SK-N-SH (cell line): ENCODE measurements around the gene GAB2. TPM values are rescaled to one million over a fixed set of nuclear protein-coding genes. Genes with fewer than 3 reads are reported as not detected.

Experiments used
- CTCF ChIA-PET: fragments of 300-600, 350-600 bp; formaldehyde crosslinking; extraction: SDS; loops from one replicate; lab custom pipeline; 2021; lab: Yijun Ruan, JAX
- POLR2A ChIA-PET: fragments of 350-600 bp; sonication (Branson Sonifier 250); formaldehyde crosslinking; extraction: SDS; loops from one replicate; lab custom pipeline; 2020; ENCODE audit warnings: antibody characterized with exemption, inconsistent platforms; lab: Yijun Ruan, JAX
- DNase-seq: peaks from one replicate; pipeline ENCODE4 v3.0.0; 2012
- H2AFZ ChIP-seq: fragments of 200-600 bp; sonication (generic); 2 replicates; pipeline ENCODE4 v1.8.1; 2016; ENCODE audit warnings: antibody characterized with exemption, mild to moderate bottlenecking, low read depth
- H3F3A ChIP-seq: fragments of 200-600 bp; sonication (generic); replicated peaks from 2 replicates; pipeline ENCODE3; 2016; ENCODE audit warnings: antibody characterized with exemption, mild to moderate bottlenecking; ENCODE audit not compliant: insufficient read depth
- H3K27ac ChIP-seq, 2 experiments: fragments of 200-500 bp in 1 of 2; fragments of 200-600 bp in 1 of 2; sonication (Bioruptor generic) in 1 of 2; sonication (generic), shearing (Covaris generic) in 1 of 2; 2 replicates each; pipeline versions ENCODE4 v1.5.1 to v1.6.1; 2014 to 2016; ENCODE audit warnings: low read depth in 2 of 2, inconsistent platforms in 1 of 2, low read length in 1 of 2, mild to moderate bottlenecking in 1 of 2, mixed read lengths in 1 of 2
- H3K27me3 ChIP-seq: fragments of 200-600 bp; sonication (generic), shearing (Covaris generic); 2 replicates; pipeline ENCODE4 v1.6.1; 2016; ENCODE audit warnings: mixed run types; ENCODE audit not compliant: insufficient read depth
- H3K36me3 ChIP-seq, 2 experiments: fragments of 200-500 bp in 1 of 2; fragments of 200-600 bp in 1 of 2; sonication (Bioruptor generic) in 1 of 2; sonication (generic) in 1 of 2; replicated peaks in 1 of 2; 2 replicates each; pipeline versions ENCODE3 to v1.5.1; 2014 to 2016; ENCODE audit warnings: low read length in 1 of 2, mild to moderate bottlenecking in 1 of 2; ENCODE audit not compliant: insufficient read depth in 2 of 2, control insufficient read depth in 1 of 2
- H3K4me1 ChIP-seq, 2 experiments: fragments of 200-500 bp in 1 of 2; fragments of 200-600 bp in 1 of 2; sonication (Bioruptor generic) in 1 of 2; sonication (generic), shearing (Covaris generic) in 1 of 2; 2 replicates each; pipeline versions ENCODE4 v1.5.1 to v1.6.1; 2014 to 2016; ENCODE audit warnings: low read depth in 1 of 2, low read length in 1 of 2, mixed run types in 1 of 2; ENCODE audit not compliant: insufficient read depth in 2 of 2, control insufficient read depth in 1 of 2
- H3K4me2 ChIP-seq: fragments of 200-600 bp; sonication (generic), shearing (Covaris generic); 2 replicates; pipeline ENCODE4 v1.6.1; 2017; ENCODE audit warnings: mixed run types
- H3K4me3 ChIP-seq, 2 experiments: fragments of 200-500 bp in 1 of 2; fragments of 200-600 bp in 1 of 2; sonication (Bioruptor generic) in 1 of 2; sonication (generic), shearing (Covaris generic) in 1 of 2; 2 replicates each; pipeline versions ENCODE4 v1.5.1 to v1.8.1; 2014 to 2016; ENCODE audit warnings: low read depth in 2 of 2, inconsistent platforms in 1 of 2, low read length in 1 of 2, mild to moderate bottlenecking in 1 of 2, mixed read lengths in 1 of 2, moderate library complexity in 1 of 2
- H3K79me2 ChIP-seq: fragments of 200-600 bp; sonication (generic); 2 replicates; pipeline ENCODE4 v1.8.1; 2017; ENCODE audit warnings: mild to moderate bottlenecking; ENCODE audit not compliant: insufficient read depth
- H3K9ac ChIP-seq: fragments of 200-600 bp; sonication (generic); 2 replicates; pipeline ENCODE4 v1.6.1; 2017; ENCODE audit warnings: mixed run types
- H3K9me2 ChIP-seq: fragments of 200-600 bp; sonication (generic); 2 replicates; pipeline ENCODE4 v1.6.1; 2017; ENCODE audit warnings: mixed run types
- H3K9me3 ChIP-seq: fragments of 200-600 bp; sonication (generic); 2 replicates; pipeline ENCODE4 v1.6.1; 2017; ENCODE audit warnings: mixed run types, mild to moderate bottlenecking, moderate library complexity
- H4K20me1 ChIP-seq: fragments of 200-600 bp; sonication (generic); 2 replicates; pipeline ENCODE4 v1.6.1; 2017; ENCODE audit warnings: mild to moderate bottlenecking, mixed run types; ENCODE audit not compliant: insufficient read depth
- ELF1 ChIP-seq: IDR thresholded peaks from 2 replicates; pipeline ENCODE4 v1.4.0; 2012
- FOSL2 ChIP-seq: IDR thresholded peaks from 2 replicates; pipeline ENCODE4 v1.4.0; 2012; ENCODE audit warnings: low read depth, mild to moderate bottlenecking, moderate library complexity, borderline replicate concordance
- GABPA ChIP-seq: IDR thresholded peaks from 2 replicates; pipeline ENCODE4 v1.4.0; 2012; ENCODE audit warnings: low read depth, mild to moderate bottlenecking
- MXI1 ChIP-seq: IDR thresholded peaks from 2 replicates; pipeline ENCODE4 v1.6.1; 2012; ENCODE audit warnings: mild to moderate bottlenecking, low read depth, low read length, improper control_type of control experiment
- NRF1 ChIP-seq: IDR thresholded peaks from 2 replicates; pipeline ENCODE4 v1.6.1; 2012; ENCODE audit warnings: low read depth, mild to moderate bottlenecking, low read length
- POLR2AphosphoS5 ChIP-seq: IDR thresholded peaks from 2 replicates; pipeline ENCODE4 v1.6.1; 2012; ENCODE audit warnings: low read depth, low read length
- RAD21 ChIP-seq: IDR thresholded peaks from 2 replicates; pipeline ENCODE4 v1.6.1; 2012; ENCODE audit warnings: mild to moderate bottlenecking, low read length
- RCOR1 ChIP-seq: fragments of 150-350 bp; IDR thresholded peaks from 2 replicates; pipeline ENCODE4 v1.6.1; 2017; ENCODE audit warnings: antibody characterized with exemption, low read length
- RFX5 ChIP-seq: IDR thresholded peaks from 2 replicates; pipeline ENCODE4 v1.6.1; 2012; ENCODE audit warnings: mild to moderate bottlenecking, improper control_type of control experiment, low read length
- RXRA ChIP-seq: IDR thresholded peaks from 2 replicates; pipeline ENCODE4 v1.4.0; 2012; ENCODE audit warnings: low read depth, mild to moderate bottlenecking, borderline replicate concordance
- SMC3 ChIP-seq: IDR thresholded peaks from 2 replicates; pipeline ENCODE4 v1.6.1; 2012; ENCODE audit warnings: low read depth, low read length, improper control_type of control experiment
- TEAD4 ChIP-seq: IDR thresholded peaks from 2 replicates; pipeline ENCODE4 v1.4.0; 2012; ENCODE audit warnings: mild to moderate bottlenecking, borderline replicate concordance; ENCODE audit not compliant: insufficient read depth
- YY1 ChIP-seq: IDR thresholded peaks from 2 replicates; pipeline ENCODE4 v1.4.0; 2012; ENCODE audit warnings: low read depth, mild to moderate bottlenecking
- WGBS: methylation state at CpG from one replicate; pipeline ENCODE4 v1.1.6; 2017; ENCODE audit warnings: low lambda C conversion rate; 5-methylcytosine and 5-hydroxymethylcytosine counted together
- polyA plus RNA-seq, 3 experiments: library from polyadenylated mRNA; depleted of rRNA; stranded (reverse); fragments of >200 nt; gene quantifications; 2 replicates each; pipeline ENCODE4 v1.2.3, GENCODE V29; 2012
- TF ChIP-seq, protein P1 (sequence below): IDR thresholded peaks from 2 replicates; pipeline ENCODE4 v1.4.0; 2012; ENCODE audit warnings: low read depth, borderline replicate concordance
- TF ChIP-seq, protein P2 (sequence below): fragments of 200-600 bp; sonication (generic); IDR thresholded peaks from 2 replicates; pipeline ENCODE4 v1.6.1; 2017; ENCODE audit warnings: antibody characterized with exemption, mild to moderate bottlenecking, moderate library complexity
- TF ChIP-seq, protein P3 (sequence below): IDR thresholded peaks from 2 replicates; pipeline ENCODE4 v1.6.1; 2012; ENCODE audit warnings: mild to moderate bottlenecking, low read depth, low read length, moderate library complexity

The GAB2 gene
- polyA plus RNA-seq, 1 of the 3 experiments (the other 2 are of a cell fraction), result 5.6 TPM

DNA sequence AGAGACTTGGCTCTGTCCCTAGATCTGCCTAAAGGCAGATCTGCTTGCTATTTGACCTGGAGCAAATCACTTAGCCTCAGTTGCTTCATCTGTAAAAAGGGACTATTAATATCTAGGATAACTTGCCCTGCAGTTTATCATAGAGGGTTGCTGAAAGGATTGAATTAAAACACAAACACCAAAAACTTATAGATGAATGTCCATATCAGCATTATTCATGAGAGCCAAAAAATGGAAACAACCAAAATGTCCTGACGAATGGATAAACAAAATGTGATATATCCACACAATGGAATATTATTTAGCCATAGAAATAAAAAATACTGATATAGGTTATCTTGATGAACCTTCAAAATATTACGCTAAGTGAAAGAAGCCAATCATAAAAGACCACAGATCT lies 161.7 kb downstream of the GAB2 start (continued):
- no peak for TF ChIP-seq RCOR1
- TF ChIP-seq ELF1, result no peak
- TF ChIP-seq, all 33 proteins: peak for 0

DNA sequence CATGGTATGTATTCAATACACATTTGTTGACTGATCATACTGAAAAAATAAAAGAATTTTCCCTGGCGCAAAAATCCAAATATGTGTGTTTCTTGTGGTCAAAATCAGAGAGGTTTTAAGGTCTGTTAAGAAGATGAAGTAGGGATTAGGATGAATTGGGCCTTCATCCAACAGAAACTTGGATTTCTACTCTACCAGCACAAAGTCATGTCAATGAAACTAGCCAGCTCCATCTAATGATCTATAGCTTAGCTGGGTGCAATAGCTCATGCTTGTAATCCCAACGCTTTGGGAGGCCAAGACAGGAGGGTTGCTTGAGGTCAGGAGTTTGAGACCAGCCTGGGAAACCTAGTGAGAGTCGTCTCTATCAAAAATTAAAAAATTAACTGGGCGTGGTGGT lies 163.4 kb downstream of the GAB2 start:
- Histone ChIP-seq H3K9me3 (no peaks in the 10 kb centered on the region), H2AFZ (no peak overlapping the region), H3K36me3 (peaks cover 5 to 7% of the 10 kb centered on the region in 2 experiments), H3K9ac (no peak overlapping the region), H3F3A (no peaks in the 10 kb centered on the region), H3K4me2 (no peak overlapping the region), H3K27ac (no peak overlapping the region), H3K27me3 (no peaks in the 10 kb centered on the region), H3K4me3 (no peak overlapping the region), H3K4me1 (peaks cover 11 to 15% of the 10 kb centered on the region in 2 experiments; a peak in 2 of 4 replicates), H3K9me2 (no peaks in the 10 kb centered on the region), H4K20me1 (no peaks in the 10 kb centered on the region), H3K79me2 (no peaks in the 10 kb centered on the region)
- DNase-seq, result no peak
- 91% methylated on average over 4 of the region's 4 CpGs for WGBS
- CTCF ChIA-PET, result interaction anchor here (0.6 kb wide), 1 partner anchor 310 kb away, joined by 4 read pairs; no protein-coding TSS in a partner anchor
- POLR2A ChIA-PET, result no interaction called here
- no peak for TF ChIP-seq NRF1
- no peak for TF ChIP-seq RAD21
- TF ChIP-seq YY1, result no peak
- no peak for TF ChIP-seq RXRA
- TF ChIP-seq SMC3, result no peak
- TF ChIP-seq, protein P1, sequence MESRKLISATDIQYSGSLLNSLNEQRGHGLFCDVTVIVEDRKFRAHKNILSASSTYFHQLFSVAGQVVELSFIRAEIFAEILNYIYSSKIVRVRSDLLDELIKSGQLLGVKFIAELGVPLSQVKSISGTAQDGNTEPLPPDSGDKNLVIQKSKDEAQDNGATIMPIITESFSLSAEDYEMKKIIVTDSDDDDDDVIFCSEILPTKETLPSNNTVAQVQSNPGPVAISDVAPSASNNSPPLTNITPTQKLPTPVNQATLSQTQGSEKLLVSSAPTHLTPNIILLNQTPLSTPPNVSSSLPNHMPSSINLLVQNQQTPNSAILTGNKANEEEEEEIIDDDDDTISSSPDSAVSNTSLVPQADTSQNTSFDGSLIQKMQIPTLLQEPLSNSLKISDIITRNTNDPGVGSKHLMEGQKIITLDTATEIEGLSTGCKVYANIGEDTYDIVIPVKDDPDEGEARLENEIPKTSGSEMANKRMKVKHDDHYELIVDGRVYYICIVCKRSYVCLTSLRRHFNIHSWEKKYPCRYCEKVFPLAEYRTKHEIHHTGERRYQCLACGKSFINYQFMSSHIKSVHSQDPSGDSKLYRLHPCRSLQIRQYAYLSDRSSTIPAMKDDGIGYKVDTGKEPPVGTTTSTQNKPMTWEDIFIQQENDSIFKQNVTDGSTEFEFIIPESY, result no peak
- TF ChIP-seq, protein P2, sequence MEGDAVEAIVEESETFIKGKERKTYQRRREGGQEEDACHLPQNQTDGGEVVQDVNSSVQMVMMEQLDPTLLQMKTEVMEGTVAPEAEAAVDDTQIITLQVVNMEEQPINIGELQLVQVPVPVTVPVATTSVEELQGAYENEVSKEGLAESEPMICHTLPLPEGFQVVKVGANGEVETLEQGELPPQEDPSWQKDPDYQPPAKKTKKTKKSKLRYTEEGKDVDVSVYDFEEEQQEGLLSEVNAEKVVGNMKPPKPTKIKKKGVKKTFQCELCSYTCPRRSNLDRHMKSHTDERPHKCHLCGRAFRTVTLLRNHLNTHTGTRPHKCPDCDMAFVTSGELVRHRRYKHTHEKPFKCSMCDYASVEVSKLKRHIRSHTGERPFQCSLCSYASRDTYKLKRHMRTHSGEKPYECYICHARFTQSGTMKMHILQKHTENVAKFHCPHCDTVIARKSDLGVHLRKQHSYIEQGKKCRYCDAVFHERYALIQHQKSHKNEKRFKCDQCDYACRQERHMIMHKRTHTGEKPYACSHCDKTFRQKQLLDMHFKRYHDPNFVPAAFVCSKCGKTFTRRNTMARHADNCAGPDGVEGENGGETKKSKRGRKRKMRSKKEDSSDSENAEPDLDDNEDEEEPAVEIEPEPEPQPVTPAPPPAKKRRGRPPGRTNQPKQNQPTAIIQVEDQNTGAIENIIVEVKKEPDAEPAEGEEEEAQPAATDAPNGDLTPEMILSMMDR, result no peak
- no peak for TF ChIP-seq MXI1
- TF ChIP-seq, protein P3, sequence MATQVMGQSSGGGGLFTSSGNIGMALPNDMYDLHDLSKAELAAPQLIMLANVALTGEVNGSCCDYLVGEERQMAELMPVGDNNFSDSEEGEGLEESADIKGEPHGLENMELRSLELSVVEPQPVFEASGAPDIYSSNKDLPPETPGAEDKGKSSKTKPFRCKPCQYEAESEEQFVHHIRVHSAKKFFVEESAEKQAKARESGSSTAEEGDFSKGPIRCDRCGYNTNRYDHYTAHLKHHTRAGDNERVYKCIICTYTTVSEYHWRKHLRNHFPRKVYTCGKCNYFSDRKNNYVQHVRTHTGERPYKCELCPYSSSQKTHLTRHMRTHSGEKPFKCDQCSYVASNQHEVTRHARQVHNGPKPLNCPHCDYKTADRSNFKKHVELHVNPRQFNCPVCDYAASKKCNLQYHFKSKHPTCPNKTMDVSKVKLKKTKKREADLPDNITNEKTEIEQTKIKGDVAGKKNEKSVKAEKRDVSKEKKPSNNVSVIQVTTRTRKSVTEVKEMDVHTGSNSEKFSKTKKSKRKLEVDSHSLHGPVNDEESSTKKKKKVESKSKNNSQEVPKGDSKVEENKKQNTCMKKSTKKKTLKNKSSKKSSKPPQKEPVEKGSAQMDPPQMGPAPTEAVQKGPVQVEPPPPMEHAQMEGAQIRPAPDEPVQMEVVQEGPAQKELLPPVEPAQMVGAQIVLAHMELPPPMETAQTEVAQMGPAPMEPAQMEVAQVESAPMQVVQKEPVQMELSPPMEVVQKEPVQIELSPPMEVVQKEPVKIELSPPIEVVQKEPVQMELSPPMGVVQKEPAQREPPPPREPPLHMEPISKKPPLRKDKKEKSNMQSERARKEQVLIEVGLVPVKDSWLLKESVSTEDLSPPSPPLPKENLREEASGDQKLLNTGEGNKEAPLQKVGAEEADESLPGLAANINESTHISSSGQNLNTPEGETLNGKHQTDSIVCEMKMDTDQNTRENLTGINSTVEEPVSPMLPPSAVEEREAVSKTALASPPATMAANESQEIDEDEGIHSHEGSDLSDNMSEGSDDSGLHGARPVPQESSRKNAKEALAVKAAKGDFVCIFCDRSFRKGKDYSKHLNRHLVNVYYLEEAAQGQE, result no peak
- no peak for TF ChIP-seq ELF1
- no peak for TF ChIP-seq TEAD4
- TF ChIP-seq POLR2AphosphoS5, result no peak
- TF ChIP-seq FOSL2, result no peak
- TF ChIP-seq GABPA, result no peak
- no peak for TF ChIP-seq RFX5
